Measurements from ENCODE around the gene AATF. TPM values are rescaled to one million over a fixed set of nuclear protein-coding genes. Genes with fewer than 3 reads are reported as not detected.

AATF gene
- total RNA-seq, 1 experiment from 2014 or later = 68.3 TPM

- Histone ChIP-seq H3K27me3 (peaks cover 29% of the 10 kb centered on the region), H3K9me3 (no peaks in the 10 kb centered on the region), H3K4me3 (no peak overlapping the region), H3K36me3 (no peaks in the 10 kb centered on the region)
- no peak for DNase-seq
Observed at GRCh38 chr17:36926701-36927100, 22.1 kb upstream of the AATF start.

GRCh38 chr17:36928471-36929345 is 20.0 kb upstream of the AATF start:
- no peak overlapping the region for H3K4me3 ChIP-seq
- H3K36me3 ChIP-seq = no peaks in the 10 kb centered on the region
- DNase-seq = no peak
- H3K9me3 ChIP-seq = no peaks in the 10 kb centered on the region
- peaks cover 48% of the 10 kb centered on the region for H3K27me3 ChIP-seq

- H3K4me3 ChIP-seq = no peak overlapping the region
Observed at GRCh38 chr17:36929851-36930582, 18.7 kb upstream of the AATF start.

DNA sequence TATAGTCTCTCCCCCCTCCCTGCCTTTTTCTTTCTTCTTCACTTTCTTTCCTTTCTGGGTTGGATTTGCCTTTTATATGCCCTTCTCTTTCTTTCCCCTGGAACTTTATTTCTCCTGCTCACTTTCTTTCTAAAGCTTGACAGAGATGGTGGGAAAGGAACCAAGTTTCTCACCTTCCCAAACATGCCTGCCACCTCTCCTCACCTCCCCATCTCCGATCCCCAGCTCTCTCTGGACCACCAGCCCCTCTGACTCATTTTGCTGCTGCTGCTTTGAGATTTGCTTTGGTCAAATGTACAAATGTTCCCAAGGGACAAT is 18.2 kb upstream of the AATF start:
- Histone ChIP-seq H3K27me3 (peaks cover 66% of the 10 kb centered on the region), H3K9me3 (no peaks in the 10 kb centered on the region), H3K36me3 (no peaks in the 10 kb centered on the region), H3K4me3 (no peak overlapping the region)
- DNase-seq = no peak

More at GRCh38 chr17:36929851-36930582, 18.7 kb upstream of the AATF start:
- no peaks in the 10 kb centered on the region for H3K36me3 ChIP-seq
- H3K9me3 ChIP-seq = no peaks in the 10 kb centered on the region
- H3K27me3 ChIP-seq = peaks cover 61% of the 10 kb centered on the region
- no peak for DNase-seq

- Histone ChIP-seq H3K9me3 (no peaks in the 10 kb centered on the region), H3K27me3 (peaks cover 73% of the 10 kb centered on the region), H3K36me3 (no peaks in the 10 kb centered on the region), H3K4me3 (no peak overlapping the region)
- no peak for DNase-seq
Observed at GRCh38 chr17:36931096-36931696, 17.6 kb upstream of the AATF start.

DNA sequence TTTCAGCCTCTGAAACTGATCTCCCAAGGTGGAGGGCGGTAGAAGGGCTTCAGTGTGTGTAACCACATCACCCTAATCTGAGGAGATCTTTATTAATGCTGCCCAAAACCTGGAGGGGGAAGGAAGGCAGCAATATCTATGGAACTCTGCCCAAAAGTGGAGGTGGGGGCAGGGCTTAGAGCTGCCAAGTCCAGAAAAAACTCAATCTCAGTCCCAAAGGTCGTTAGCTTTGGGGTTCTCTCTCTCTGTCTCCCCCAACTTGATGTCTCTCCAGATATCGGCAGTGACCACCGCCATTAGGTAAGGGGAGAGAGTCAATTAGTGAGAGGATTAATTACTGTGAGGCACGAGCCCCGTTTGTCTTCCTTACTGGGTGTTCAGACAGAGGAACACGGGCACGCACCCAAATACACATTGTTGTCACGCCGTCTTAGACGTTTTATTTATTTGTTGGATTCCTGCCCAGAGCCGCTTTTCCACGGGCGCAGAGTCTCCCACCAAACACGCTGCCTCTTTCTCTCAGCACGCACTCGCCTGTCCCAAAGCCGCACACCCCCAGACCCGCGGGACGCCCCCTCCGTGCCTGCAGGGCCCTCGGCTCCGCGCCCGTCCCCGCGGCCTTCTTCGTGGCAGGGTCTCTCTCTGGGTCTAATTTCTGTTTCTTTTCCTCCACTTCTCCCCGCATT is 16.9 kb upstream of the AATF start:
- DNase-seq = no peak
- Histone ChIP-seq H3K27me3 (peaks cover 79% of the 10 kb centered on the region), H3K9me3 (no peaks in the 10 kb centered on the region), H3K4me3 (no peak overlapping the region), H3K36me3 (no peaks in the 10 kb centered on the region)

DNA sequence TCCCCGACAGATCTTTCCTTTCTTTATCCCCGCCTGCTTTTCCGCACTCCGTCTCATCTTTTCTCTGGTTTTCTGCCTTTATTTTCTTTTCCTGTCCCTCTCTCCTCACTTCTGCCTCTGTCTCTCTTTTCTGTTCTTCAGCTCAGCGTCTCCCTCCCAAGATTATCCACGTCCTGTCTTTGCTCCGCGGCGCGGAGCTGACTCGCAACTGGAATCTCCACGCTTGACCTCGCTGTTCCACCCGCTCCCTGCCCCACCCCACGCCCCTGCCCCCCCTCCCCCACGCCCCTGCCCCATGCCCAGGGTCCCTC is 16.4 kb upstream of the AATF start:
- Histone ChIP-seq H3K4me3 (no peak overlapping the region), H3K27me3 (peaks cover 84% of the 10 kb centered on the region), H3K36me3 (no peaks in the 10 kb centered on the region), H3K9me3 (no peaks in the 10 kb centered on the region)
- no peak for DNase-seq

DNA sequence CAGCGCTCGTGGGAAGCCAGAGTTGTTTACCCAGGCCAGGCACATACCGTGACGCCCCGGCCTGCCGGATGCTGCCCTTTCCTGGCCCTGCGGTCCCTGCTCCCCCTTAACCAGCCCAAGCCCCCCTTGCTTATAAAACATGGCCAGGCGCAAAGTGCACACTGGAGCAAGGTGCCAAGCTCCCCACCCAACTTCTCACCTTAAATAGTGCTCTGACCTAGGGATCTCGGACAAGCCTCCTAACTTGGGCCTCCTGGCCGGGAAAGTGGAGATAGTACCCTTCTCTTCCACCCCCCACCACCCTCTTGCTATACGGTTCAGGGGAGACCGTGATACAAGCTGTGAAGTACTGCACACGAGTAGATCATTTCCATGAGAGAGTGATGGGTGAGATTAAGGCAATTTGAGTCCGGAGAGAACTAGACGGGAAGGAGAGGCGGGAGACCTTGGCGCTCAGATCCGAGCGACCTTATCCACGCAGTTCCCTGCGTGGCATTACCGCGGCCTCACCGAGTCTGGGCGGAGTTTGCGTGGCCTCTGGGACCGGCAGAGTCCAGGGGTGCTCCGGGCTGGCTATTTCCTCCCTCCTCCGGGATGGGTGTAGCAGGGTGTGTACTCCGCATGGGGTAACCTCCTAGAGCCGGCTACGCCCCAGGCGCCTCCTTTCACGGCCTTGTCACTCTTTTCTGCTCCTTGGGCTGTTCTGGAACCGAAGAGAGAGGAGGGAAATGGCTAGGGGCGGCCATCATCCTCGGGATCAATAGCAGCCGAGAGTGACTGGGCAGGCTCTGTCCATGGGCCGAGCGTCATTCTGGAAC is 15.9 kb upstream of the AATF start:
- no peak for DNase-seq
- peaks cover 90% of the 10 kb centered on the region for H3K27me3 ChIP-seq
- H3K4me3 ChIP-seq = no peak overlapping the region
- H3K9me3 ChIP-seq = no peaks in the 10 kb centered on the region
- no peaks in the 10 kb centered on the region for H3K36me3 ChIP-seq

- no peaks in the 10 kb centered on the region for H3K9me3 ChIP-seq
- DNase-seq = no peak
- no peaks in the 10 kb centered on the region for H3K36me3 ChIP-seq
- H3K4me3 ChIP-seq = no peak overlapping the region
- H3K27me3 ChIP-seq = peaks cover 94% of the 10 kb centered on the region
Observed at GRCh38 chr17:36933512-36934143, 15.1 kb upstream of the AATF start.

DNA sequence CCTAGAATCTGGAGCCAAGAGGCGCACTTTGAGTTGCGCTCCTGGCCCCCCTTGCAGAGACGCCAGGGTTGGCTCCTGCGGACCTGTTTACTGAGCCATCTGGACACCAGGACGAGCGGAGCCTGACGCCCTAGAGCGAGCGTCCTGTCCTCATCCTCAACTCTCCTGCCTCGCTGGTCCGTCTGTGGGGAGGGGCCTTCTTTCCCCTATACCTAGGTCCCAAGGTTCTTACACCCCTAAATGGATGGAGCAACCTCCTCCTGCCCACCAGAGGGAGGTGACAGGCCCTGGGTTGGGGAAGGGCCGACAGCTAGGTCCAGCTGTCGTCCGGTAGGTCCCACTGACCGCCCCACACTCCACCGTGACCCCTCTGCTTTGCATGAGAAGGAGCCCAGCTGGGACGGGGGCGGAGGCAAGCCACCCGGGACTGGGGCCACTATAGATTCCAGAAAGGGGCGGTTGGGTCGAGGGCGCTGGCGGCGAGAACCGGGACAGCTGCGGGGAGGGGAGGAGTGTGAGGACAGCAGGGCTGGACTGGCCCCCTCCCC is 14.5 kb upstream of the AATF start:
- no peaks in the 10 kb centered on the region for H3K36me3 ChIP-seq
- H3K9me3 ChIP-seq = no peaks in the 10 kb centered on the region
- H3K27me3 ChIP-seq = peaks cover 98% of the 10 kb centered on the region
- no peak for DNase-seq
- H3K4me3 ChIP-seq = no peak overlapping the region

- no peaks in the 10 kb centered on the region for H3K9me3 ChIP-seq
- H3K36me3 ChIP-seq = no peaks in the 10 kb centered on the region
- H3K27me3 ChIP-seq = peaks cover 98% of the 10 kb centered on the region
- 0 out of 2 replicates have a peak overlapping the region, but pooled peaks have one; percentile 6 for H3K4me3 ChIP-seq
- no peak for DNase-seq
Observed at GRCh38 chr17:36934692-36935630, 13.8 kb upstream of the AATF start.

- Histone ChIP-seq H3K4me3 (peak overlapping the region; percentile 10; the same call in 1 of the 2 replicates), H3K36me3 (no peaks in the 10 kb centered on the region), H3K27me3 (peaks cover 97% of the 10 kb centered on the region), H3K9me3 (no peaks in the 10 kb centered on the region)
- no peak for DNase-seq
Observed at GRCh38 chr17:36935671-36936454, 12.9 kb upstream of the AATF start.

- no peak for DNase-seq
- H3K27me3 ChIP-seq = peaks cover 97% of the 10 kb centered on the region
- H3K4me3 ChIP-seq = peak overlapping the region; percentile 19; the same call in 1 of the 2 replicates
- no peaks in the 10 kb centered on the region for H3K36me3 ChIP-seq
- no peaks in the 10 kb centered on the region for H3K9me3 ChIP-seq
Observed at GRCh38 chr17:36936455-36937000, 12.2 kb upstream of the AATF start.
